Fibroblast of peridontal ligament (primary cell): ENCODE results near the gene SPINK8.
A peak's percentile ranks its signal among the peaks of the same experiment; 100 is the strongest.
"Not testable (repeated sequence)": the region's sequence is repeated elsewhere in the genome, so short reads cannot be mapped to it uniquely, and the experiment has no call there.

Source experiments
- DNase-seq: peaks from one replicate; pipeline ENCODE4 v3.0.0-alpha.2; 2010; ENCODE audit errors: extremely low read depth

Gene SPINK8

DNA sequence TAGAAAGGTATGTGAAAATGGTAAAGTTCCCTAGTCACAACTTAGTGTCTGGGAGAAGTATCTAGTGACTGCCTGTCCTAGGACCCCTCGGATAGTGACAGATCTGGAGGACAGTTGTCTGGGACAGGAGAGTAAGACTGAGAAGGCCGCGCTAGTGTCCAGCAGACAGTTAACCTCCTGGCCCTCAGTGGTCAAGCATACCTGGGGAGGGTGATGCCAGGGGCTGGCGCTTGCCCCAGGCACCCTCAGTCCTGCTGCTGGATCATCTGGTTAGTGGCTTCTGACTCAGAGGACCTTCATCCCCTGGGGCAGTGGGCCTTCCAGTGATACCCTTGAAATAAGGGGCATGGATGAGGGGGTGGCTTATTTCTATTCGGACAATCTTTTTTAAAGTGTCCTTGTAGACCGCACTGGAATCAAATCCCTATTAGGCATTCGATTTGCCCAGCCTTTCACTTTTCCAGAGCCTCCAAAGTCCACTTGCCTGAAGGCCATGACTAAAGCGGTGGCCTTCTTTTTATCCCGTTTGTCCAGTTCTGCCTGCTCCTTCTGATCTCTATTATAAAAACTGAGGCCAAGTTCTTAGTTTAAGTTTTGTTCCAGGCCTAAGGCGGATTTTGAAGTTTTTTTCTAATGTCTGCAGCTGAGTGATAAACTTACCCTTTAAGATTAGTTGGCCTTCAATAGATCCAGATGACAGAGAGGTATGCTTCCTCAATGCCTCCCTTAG lies 1.6 kb downstream of the SPINK8 start:
- not testable (repeated sequence) for DNase-seq

DNA sequence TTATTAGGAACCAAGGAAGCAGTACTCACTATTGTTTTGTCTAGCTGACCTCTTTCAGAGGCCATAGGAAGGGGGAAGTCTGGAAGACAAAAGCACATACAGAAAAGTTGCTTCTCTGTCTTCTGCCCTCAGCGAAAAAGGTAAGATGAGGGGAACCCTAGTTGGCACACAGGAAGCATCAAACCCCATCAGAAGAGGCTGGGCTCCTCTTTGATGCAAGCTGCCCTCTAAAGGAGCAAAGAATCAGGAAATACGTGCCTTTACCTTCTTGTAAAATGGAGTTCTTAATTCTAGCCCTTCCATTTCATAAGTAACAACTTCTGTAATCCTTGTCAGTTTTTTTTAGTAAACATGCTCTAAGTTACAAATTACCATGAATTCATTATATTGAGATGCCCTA lies 12.5 kb downstream of the SPINK8 start:
- no peak for DNase-seq

DNA sequence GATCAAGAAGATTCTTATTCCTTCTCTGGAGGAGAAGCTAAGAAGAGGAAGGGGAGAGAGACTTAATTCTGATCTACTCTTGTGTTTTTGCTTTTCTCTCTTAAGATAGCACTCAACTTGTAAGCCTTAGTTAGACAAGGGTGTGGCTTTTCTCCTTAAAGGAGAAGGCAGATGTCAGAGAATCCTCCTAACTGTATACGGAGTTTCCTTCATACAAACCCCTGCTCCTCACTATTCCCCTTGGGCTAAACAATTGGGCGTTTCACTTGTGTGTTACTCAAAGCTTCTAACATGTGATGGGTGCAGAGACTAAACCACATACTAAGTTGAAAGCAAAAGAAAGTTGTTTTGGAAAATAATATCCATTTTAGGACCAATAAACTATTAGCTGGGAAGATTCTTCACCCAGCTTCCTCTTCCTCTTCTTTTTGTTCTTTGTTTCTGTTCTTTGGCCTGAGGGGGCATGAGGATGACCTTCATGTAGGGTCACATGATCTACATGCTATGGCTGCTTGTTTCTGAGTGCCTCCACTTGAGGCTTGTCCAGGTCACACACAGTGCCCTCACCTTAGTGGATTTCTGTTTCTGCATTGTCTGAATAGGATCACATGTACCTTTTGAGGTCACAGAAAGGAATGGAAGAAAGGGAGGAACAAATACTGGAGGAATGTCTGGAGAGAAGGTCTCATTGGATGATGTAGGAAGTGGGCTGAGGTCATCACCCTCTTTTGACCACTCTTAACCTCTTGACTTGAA lies 14.6 kb downstream of the SPINK8 start:
- DNase-seq, result no peak

GRCh38 chr3:48314542-48314941 lies 18.9 kb downstream of the SPINK8 start:
- no peak for DNase-seq

GRCh38 chr3:48306860-48307530 lies 26.5 kb downstream of the SPINK8 start:
- DNase-seq, result no peak

- DNase-seq, result no peak
These were observed 27.2 kb downstream of the SPINK8 start for GRCh38 chr3:48306290-48306689.

DNA sequence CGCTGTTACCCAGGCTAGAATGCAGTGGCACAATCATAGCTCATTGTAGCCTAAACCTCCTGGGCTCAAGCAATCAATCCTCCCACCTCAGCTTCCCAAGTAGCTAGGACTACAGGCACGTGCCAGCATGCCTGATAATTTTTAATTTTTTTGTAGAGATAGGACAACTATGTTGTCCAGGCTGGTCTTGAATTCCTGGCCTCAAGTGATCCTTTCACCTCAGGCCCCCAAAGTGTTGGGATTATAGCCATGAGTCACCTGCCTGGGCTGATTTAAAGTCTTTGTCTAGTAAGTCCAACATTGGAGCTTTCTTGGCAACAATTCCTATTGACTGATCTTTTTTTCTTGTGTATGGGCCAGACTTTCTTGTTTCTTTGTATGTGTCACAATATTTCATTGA lies 28.1 kb downstream of the SPINK8 start:
- no peak for DNase-seq

GRCh38 chr3:48303021-48303420 lies 30.4 kb downstream of the SPINK8 start:
- DNase-seq, result no peak

DNA sequence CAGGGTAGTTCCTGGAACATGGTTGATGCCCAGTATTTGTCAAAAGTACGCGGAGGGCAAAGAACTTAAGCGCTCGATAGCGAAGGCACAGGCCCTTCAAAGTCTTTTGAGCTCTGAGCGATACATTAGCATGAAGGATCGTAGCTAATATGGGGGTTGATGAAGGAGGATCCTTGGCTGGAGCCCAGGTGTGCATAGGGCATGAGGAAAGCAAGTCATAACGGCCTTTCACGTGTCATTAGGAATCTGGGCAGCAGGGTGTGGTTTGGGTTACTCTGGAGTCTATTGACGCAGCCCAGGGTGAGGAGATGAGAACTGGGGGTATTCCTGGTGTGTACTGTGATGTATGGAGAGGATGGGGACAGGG lies 31.7 kb downstream of the SPINK8 start:
- peak; percentile 38 for DNase-seq

GRCh38 chr3:48301020-48301799 lies 32.3 kb downstream of the SPINK8 start, which contains the start of gene NME6:
Gene NME6, minus strand, starts transcription at chr3:48301367.
- DNase-seq, result peak; percentile 86

DNA sequence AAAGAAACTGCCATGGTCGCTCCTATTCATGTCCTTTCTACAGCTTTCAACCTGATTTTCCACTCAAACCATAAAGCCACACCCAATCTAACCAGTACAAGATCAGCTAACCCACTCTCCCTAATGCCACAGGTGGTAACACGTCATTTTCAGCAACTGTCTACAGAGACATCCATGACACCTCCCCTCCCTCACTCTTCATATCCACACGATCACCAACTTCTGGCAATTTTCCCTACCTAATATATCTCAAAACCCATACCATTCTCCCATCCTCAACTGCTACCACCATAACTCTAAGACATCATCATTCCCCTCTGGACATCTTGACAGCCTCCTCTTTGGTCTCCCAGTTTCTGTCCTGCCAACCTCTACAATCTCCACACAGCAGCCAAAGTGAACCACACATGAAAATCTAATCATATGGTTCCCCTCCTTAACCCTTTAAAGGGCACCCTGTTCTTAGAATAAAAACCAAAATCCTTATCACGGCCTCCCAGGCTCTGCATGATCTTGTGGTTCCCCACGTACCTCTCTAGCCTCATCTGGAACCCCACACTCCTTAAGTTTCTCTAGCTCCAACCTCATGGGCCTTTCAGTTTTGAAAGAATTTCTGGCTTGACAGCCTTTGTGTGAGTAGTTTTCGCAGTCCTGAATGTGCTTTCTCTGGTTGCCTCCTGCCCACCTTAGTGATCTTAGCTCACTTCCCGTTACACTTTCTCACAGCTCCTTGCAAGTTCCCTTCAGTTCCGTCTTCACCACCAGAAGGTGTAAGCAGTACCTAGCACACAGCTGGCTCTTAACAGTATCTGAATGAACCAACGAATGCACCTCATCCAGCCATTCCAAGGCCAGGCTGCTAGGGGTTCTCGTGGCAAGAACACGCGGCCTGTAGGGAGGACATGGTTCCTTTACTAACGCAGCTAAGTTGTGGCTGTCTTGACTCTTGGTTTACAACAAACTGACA lies 33.4 kb downstream of the SPINK8 start:
- DNase-seq, result peak; percentile 16

DNA sequence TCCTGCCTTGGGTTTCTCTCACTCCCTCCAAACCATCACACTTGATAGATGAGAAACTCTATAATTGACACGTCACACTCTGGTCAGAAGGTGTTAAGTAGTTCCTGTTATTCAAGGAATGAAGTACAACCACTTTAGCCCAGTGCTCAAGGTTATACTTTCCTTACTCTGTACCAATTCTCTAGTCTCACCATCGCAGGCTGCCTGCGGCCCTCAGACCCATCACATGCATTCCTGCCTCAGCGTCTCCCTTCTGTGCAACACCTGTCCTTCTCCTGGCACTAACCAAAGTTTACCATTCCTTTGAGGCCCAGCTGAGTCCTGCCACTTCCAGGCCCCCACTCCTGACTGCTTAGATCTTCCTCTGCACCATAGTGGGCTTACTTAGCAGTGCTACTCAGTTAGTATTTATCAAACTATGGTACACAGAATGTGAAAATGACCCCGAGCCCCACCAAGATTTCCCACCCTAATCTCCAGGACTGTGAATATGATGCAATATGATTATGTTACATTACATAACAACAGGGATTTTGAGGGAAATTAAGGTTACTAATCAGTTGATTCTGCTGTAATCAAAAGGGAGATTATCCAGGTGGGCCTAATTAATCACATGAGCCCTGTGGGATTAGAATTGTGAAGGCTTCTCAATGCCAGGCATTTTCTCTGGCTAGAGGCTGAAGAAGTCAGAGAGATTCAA lies 36.2 kb downstream of the SPINK8 start:
- no peak for DNase-seq

- DNase-seq, result no peak
These were observed 36.8 kb downstream of the SPINK8 start for GRCh38 chr3:48296699-48297098.

DNA sequence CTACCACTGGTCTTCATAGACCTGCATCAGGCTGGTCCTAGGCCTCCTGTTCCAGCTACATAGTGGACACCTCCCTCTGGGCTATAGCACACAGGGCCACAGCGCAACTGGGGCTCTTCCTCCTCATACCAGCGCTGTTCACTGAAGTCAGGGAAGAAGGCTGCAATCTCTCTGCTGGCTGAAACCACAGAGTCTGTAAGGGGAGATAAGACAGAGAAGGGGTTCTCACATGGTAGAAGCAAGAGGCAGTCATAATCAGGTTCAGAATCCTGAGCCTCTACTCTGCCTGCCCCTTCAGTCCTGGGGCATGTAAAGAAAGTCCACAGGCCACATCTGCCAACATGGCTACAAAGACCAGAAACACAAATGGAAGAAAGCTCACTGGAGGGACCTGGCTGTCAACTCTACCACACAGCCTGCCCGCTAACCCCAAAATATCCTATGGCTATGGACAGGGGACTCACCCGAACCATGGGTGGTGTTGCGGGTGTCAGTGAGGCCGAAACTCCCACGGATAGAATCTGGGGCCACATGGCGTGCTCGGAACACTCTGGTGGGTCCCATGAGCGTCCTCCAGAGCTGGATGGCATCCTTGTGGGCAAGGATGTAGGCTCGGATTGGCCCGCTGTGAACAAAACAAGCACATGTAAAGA lies 38.7 kb downstream of the SPINK8 start:
- DNase-seq, result no peak

DNA sequence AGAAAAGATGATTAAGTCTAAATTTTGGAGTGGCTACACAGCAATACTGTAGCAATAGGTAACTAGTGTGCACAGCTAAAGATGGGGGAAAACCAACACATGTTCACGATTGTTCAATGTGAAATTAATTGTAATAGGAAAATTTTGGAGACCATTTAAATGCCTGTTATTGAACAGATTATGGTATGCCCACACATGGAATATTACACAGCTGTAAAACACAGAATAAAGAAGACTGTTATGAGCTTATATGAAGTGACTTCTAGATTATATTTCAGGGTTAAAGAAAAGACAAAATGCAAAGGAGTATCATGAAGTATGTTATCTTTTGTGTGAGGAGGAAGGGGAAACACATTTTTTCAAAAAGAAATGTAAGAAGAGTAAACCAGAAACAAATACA lies 43.8 kb downstream of the SPINK8 start:
- DNase-seq, result no peak

DNA sequence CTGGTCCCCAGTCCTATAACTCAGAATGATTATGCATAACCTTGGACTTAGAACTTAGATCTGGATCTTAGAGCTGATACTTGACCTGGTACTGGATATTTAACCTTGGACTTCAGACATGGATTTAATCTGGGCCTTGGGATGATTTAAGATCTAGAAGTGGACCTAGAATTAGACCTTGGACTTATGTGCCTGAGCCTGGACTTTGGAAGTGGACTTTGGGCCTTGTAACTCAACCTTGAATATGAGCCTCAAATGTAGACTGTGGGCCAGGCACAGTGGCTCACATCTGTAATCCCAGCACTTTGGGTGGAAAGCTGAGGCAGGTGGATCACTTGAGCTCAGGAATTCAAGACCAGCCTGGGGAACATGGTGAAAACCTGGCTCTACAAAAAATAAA lies 46.4 kb downstream of the SPINK8 start:
- DNase-seq, result no peak

- DNase-seq, result no peak
These were observed 47.2 kb downstream of the SPINK8 start for GRCh38 chr3:48286308-48286707.

GRCh38 chr3:48285675-48286074 lies 47.8 kb downstream of the SPINK8 start:
- no peak for DNase-seq

DNA sequence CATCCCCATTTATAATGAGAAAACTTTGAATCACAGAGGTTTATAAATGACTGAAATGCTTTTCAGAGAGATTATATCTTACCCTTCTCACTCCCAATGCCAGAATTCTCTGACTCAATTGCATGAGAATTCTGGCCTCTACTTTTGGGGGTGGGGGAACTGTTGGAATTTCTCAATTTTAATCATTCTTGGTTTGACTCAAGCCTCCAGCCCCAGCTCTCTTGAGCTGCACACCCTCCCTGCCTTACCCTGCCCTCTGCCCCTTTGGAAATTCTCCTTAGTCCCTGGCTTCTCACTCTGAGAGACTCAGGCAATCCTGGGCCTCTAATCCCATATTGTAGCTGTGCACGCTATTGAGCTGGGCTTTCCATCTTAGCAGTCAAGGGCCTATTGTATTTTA lies 48.3 kb downstream of the SPINK8 start:
- DNase-seq, result peak; percentile 27

DNA sequence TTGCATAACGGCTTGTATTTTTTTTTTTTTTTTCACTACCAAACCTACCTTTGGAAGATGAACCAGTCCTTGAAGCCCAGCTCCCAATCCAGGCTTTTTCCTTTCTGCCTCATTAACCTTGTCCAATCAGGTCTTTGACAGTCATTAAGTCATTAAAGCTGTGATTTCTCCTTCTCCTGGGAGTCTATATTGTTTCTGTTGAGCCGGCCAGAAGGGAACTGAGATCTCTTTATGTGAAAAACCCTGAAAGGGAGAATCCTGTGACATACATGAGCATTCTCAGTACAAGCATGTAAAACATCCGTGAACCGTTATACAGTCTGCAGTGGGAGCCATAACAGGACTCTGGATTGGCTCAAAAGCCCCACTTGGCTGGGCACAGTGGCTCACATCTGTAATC lies 52.6 kb downstream of the SPINK8 start:
- DNase-seq, result no peak
